ENCODE data around the gene VEPH1. TPM values are rescaled to one million over a fixed set of nuclear protein-coding genes. Genes with fewer than 3 reads are reported as not detected.
A peak's percentile ranks its signal among the peaks of the same experiment; 100 is the strongest.

VEPH1 gene
- total and polyA plus RNA-seq, 9 of the 15 experiments (the other 6 are each of a cell fraction or from before 2014, with no cell fraction given), result 4.5 to 15.6 (median 5.8) TPM

GRCh38 chr3:157531771-157532170 is 28.6 kb upstream of the VEPH1 start (continued):
- TF ChIP-seq ZNF395 (CRISPR knock-in tag; IDR thresholded peaks at IDR 0.05) (0 out of 2 replicates have a peak, but pooled peaks have one; percentile 47), MXD1 (CRISPR knock-in tag; IDR thresholded peaks at IDR 0.05; ENCODE audit: borderline replicate concordance, poor library complexity, severe bottlenecking) (no peak), NR4A1 (CRISPR knock-in tag; IDR thresholded peaks at IDR 0.05) (no peak), NR4A1 (tag; IDR thresholded peaks at IDR 0.05) (0 out of 2 replicates have a peak, but pooled peaks have one; percentile 10), ZC3H11A (IDR thresholded peaks at IDR 0.05; ENCODE audit: low read depth, low read length) (no peak)

- Histone ChIP-seq H2AFZ (ENCODE audit: low read depth, low read length) (peak overlapping the region; percentile 91), H3K9ac (ENCODE audit: insufficient read depth in 1 of 2, low read depth in 2 of 2, low read length in 2 of 2) (no peak overlapping the region), H3K4me1 (replicated peaks in 1 of 2; ENCODE audit: control insufficient read depth in 2 of 2, insufficient read depth in 2 of 2, low read length in 2 of 2) (peaks cover 0 to 55% of the 10 kb centered on the region in 2 experiments; a peak in 4 of 5 replicates), H4K20me1 (replicated peaks; ENCODE audit: control insufficient read depth, insufficient read depth, low read length) (no peaks in the 10 kb centered on the region), H3K27me3 (ENCODE audit: control insufficient read depth in 2 of 2, insufficient read depth in 2 of 2, low read length in 2 of 2) (no peaks in the 10 kb centered on the region), H3K36me3 (ENCODE audit: control insufficient read depth, insufficient read depth, low read length) (no peaks in the 10 kb centered on the region), H3K79me2 (ENCODE audit: control insufficient read depth, insufficient read depth, low read length) (no peaks in the 10 kb centered on the region), H3K9me3 (replicated peaks; ENCODE audit: control insufficient read depth, insufficient read depth, low read depth, low read length) (no peaks in the 10 kb centered on the region), H3K9me1 (ENCODE audit: control insufficient read depth, insufficient read depth, low read length) (no peaks in the 10 kb centered on the region), H3K4me3 (no peak overlapping the region), H3K4me2 (ENCODE audit: insufficient read depth, low read length) (no peak overlapping the region; the same call in 1 of the 2 replicates), H3K27ac (ENCODE audit: extremely low read depth, low read depth, low read length) (peak overlapping the region; percentile 27; the same call in 1 of the 3 replicates)
- DNase-seq (ENCODE audit: extremely low read depth in 1 of 4, low spot score in 3 of 4) (no peak), FAIRE-seq (no peak), ATAC-seq (no peak)
- ChIA-PET CTCF (ENCODE audit: low intra/inter-chr PET ratio) (interaction anchor here (4.7 kb wide), 1 partner anchor 41 kb away, joined by 21 read pairs; no protein-coding TSS in a partner anchor), POLR2A (interaction anchor here (0.7 to 1.4 kb wide), 2 partner anchors 28 to 42 kb away, joined by 3 to 4 read pairs; partner anchors contain the start of gene VEPH1)
- WGBS (ENCODE audit: insufficient coverage, low coverage, missing lambda C conversion rate), result 37% methylated on average over 3 of the region's 3 CpGs
- BruUV-seq (replicated peaks), result no TSS peak
- in situ Hi-C loops (cut with MboI) (no loop called here), intact Hi-C loops (cut with micrococcal nuclease) (loop anchor here (10.0 kb wide), 1 partner anchor 1264 kb away; no protein-coding TSS in a partner anchor)
- TF ChIP-seq TRIM28 (IDR thresholded peaks at IDR 0.05) (no peak), TBP (optimal IDR thresholded peaks at IDR 0.05; ENCODE audit: low read depth, low read length) (no peak), MEIS2 (IDR thresholded peaks at IDR 0.05; ENCODE audit: partially characterized antibody) (peak; percentile 54), ZNF830 (CRISPR knock-in tag; IDR thresholded peaks at IDR 0.05) (no peak), POLR2G (IDR thresholded peaks at IDR 0.05; ENCODE audit: low read depth, low read length) (no peak), CBFA2T3 (IDR thresholded peaks at IDR 0.05) (no peak), RBM34 (IDR thresholded peaks at IDR 0.05; ENCODE audit: borderline replicate concordance, insufficient read depth, low read length) (no peak), SRF (CRISPR knock-in tag; IDR thresholded peaks at IDR 0.05) (no peak), ELF2 (CRISPR knock-in tag; IDR thresholded peaks at IDR 0.05) (no peak), SETDB1 (IDR thresholded peaks at IDR 0.05; ENCODE audit: low read length) (no peak), ZNF583 (CRISPR knock-in tag; IDR thresholded peaks at IDR 0.05) (no peak), RBFOX2 (IDR thresholded peaks at IDR 0.05; ENCODE audit: low read depth, low read length) (no peak)
- TF ChIP-seq, protein P1, sequence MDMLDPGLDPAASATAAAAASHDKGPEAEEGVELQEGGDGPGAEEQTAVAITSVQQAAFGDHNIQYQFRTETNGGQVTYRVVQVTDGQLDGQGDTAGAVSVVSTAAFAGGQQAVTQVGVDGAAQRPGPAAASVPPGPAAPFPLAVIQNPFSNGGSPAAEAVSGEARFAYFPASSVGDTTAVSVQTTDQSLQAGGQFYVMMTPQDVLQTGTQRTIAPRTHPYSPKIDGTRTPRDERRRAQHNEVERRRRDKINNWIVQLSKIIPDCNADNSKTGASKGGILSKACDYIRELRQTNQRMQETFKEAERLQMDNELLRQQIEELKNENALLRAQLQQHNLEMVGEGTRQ (CRISPR knock-in tag; IDR thresholded peaks at IDR 0.05), result no peak
- TF ChIP-seq, protein P2, sequence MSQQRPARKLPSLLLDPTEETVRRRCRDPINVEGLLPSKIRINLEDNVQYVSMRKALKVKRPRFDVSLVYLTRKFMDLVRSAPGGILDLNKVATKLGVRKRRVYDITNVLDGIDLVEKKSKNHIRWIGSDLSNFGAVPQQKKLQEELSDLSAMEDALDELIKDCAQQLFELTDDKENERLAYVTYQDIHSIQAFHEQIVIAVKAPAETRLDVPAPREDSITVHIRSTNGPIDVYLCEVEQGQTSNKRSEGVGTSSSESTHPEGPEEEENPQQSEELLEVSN (IDR thresholded peaks at IDR 0.05; ENCODE audit: borderline replicate concordance in 1 of 2, extremely low read depth in 1 of 2, insufficient read depth in 1 of 2, insufficient read length in 1 of 2, low read depth in 1 of 2, low read length in 1 of 2, poor library complexity in 1 of 2, severe bottlenecking in 1 of 2), result peak in 1 of 2 experiments; percentile 14
These were observed 28.1 kb upstream of the VEPH1 start for GRCh38 chr3:157531301-157531660.
